Effector memory CD8-positive, alpha-beta T cell (primary cell): ENCODE data around the gene CCR4.
"Not testable (repeated sequence)": the region's sequence is repeated elsewhere in the genome, so short reads cannot be mapped to it uniquely, and the experiment has no call there.

Source experiments
- ATAC-seq: fragments of 150-1000 bp; cut with Tn5 transposase; replicated peaks from 2 replicates; pipeline ENCODE4 v1.10.0; 2021; ENCODE audit warnings: mild to moderate bottlenecking, moderate library complexity
- DNase-seq, 3 experiments: peaks; one replicate each; pipeline ENCODE4 v3.0.0; 2021
- H3K27ac Mint-ChIP-seq, 2 donors: one replicate each; pipeline ENCODE4 v1.8.0; 2022; ENCODE audit warnings: mild to moderate bottlenecking in 2 of 2, mixed read lengths in 2 of 2, moderate library complexity in 2 of 2
- H3K27me3 Mint-ChIP-seq, 2 donors: one replicate each; pipeline ENCODE4 v1.8.0; 2022; ENCODE audit warnings: mixed read lengths in 2 of 2
- H3K36me3 Mint-ChIP-seq: one replicate; pipeline ENCODE4 v1.8.0; 2022; ENCODE audit warnings: mild to moderate bottlenecking, moderate library complexity, mixed read lengths; ENCODE audit not compliant: insufficient read depth
- H3K4me1 Mint-ChIP-seq, 2 donors: one replicate each; pipeline ENCODE4 v1.8.0; 2022; ENCODE audit warnings: low read depth in 2 of 2, mixed read lengths in 2 of 2
- H3K4me3 Mint-ChIP-seq, 2 donors: one replicate each; pipeline ENCODE4 v1.8.0; 2022; ENCODE audit warnings: mild to moderate bottlenecking in 2 of 2, mixed read lengths in 2 of 2, moderate library complexity in 2 of 2
- H3K9me3 Mint-ChIP-seq, 2 donors: one replicate each; pipeline ENCODE4 v1.8.0; 2022; ENCODE audit warnings: mixed read lengths in 2 of 2

The CCR4 gene

GRCh38 chr3:32959371-32959770 lies 7.9 kb downstream of the CCR4 start:
- Mint-ChIP-seq H3K4me1 (peaks cover 15 to 23% of the 10 kb centered on the region in 2 donors), H3K4me3 (no peak overlapping the region), H3K36me3 (peaks cover 8% of the 10 kb centered on the region), H3K9me3 (no peaks in the 10 kb centered on the region), H3K27ac (no peak overlapping the region), H3K27me3 (no peaks in the 10 kb centered on the region)
- no peak for DNase-seq
- ATAC-seq: no peak

GRCh38 chr3:32960404-32961170 lies 9.1 kb downstream of the CCR4 start:
- Mint-ChIP-seq H3K27me3 (no peaks in the 10 kb centered on the region), H3K27ac (peak overlapping the region; percentile 26 to 27), H3K4me3 (peak overlapping the region; percentile 25 to 38), H3K9me3 (peaks cover 0 to 4% of the 10 kb centered on the region in 2 donors), H3K36me3 (peaks cover 8% of the 10 kb centered on the region), H3K4me1 (peaks cover 15 to 23% of the 10 kb centered on the region in 2 donors)
- ATAC-seq (peak; percentile 53), DNase-seq (no peak)

GRCh38 chr3:32961189-32961715 lies 9.8 kb downstream of the CCR4 start:
- ATAC-seq (peak; percentile 74), DNase-seq (peak in 2 of 3 experiments; percentile 6 to 16)
- Mint-ChIP-seq H3K9me3 (peaks cover 0 to 4% of the 10 kb centered on the region in 2 donors), H3K36me3 (peaks cover 8% of the 10 kb centered on the region), H3K27ac (peak overlapping the region; percentile 26 to 27), H3K4me1 (peaks cover 15 to 23% of the 10 kb centered on the region in 2 donors), H3K27me3 (no peaks in the 10 kb centered on the region), H3K4me3 (peak overlapping the region; percentile 25 to 38)

GRCh38 chr3:32963871-32964270 lies 12.4 kb downstream of the CCR4 start:
- peak; percentile 58 for ATAC-seq
- Mint-ChIP-seq H3K9me3 (peaks cover 0 to 4% of the 10 kb centered on the region in 2 donors), H3K27me3 (no peaks in the 10 kb centered on the region), H3K4me3 (no peak overlapping the region), H3K4me1 (peaks cover 19 to 29% of the 10 kb centered on the region in 2 donors), H3K36me3 (no peaks in the 10 kb centered on the region), H3K27ac (no peak overlapping the region)
- no peak for DNase-seq

- H3K4me3 Mint-ChIP-seq, H3K27ac Mint-ChIP-seq, H3K36me3 Mint-ChIP-seq, H3K9me3 Mint-ChIP-seq, DNase-seq, ATAC-seq, H3K27me3 Mint-ChIP-seq: not testable (repeated sequence)
- H3K4me1 Mint-ChIP-seq: peaks cover 17 to 28% of the 10 kb centered on the region in 2 donors
Observed at GRCh38 chr3:32964781-32965180, 13.3 kb downstream of the CCR4 start.

GRCh38 chr3:32965617-32966213 lies 14.3 kb downstream of the CCR4 start:
- not testable (repeated sequence) for H3K27me3 Mint-ChIP-seq, H3K36me3 Mint-ChIP-seq, DNase-seq, H3K27ac Mint-ChIP-seq, ATAC-seq, H3K9me3 Mint-ChIP-seq, H3K4me3 Mint-ChIP-seq
- peaks cover 12 to 19% of the 10 kb centered on the region in 2 donors for H3K4me1 Mint-ChIP-seq

GRCh38 chr3:32966627-32967026 lies 15.2 kb downstream of the CCR4 start:
- H3K4me3 Mint-ChIP-seq, H3K27ac Mint-ChIP-seq, ATAC-seq, H3K27me3 Mint-ChIP-seq, H3K9me3 Mint-ChIP-seq, H3K36me3 Mint-ChIP-seq, DNase-seq: not testable (repeated sequence)
- H3K4me1 Mint-ChIP-seq: peaks cover 4 to 13% of the 10 kb centered on the region in 2 donors

GRCh38 chr3:32968166-32968919 lies 16.9 kb downstream of the CCR4 start:
- H3K27ac Mint-ChIP-seq: no peak overlapping the region
- ATAC-seq (no peak), DNase-seq (no peak)
- H3K4me1 Mint-ChIP-seq: peaks cover 6 to 25% of the 10 kb centered on the region in 2 donors
- H3K27me3 Mint-ChIP-seq: no peaks in the 10 kb centered on the region
- H3K9me3 Mint-ChIP-seq: peaks cover 0 to 4% of the 10 kb centered on the region in 2 donors
- H3K4me3 Mint-ChIP-seq: no peak overlapping the region
- H3K36me3 Mint-ChIP-seq: no peaks in the 10 kb centered on the region

- Mint-ChIP-seq H3K4me3 (no peak overlapping the region), H3K4me1 (peaks cover 13 to 31% of the 10 kb centered on the region in 2 donors), H3K36me3 (no peaks in the 10 kb centered on the region), H3K27me3 (no peaks in the 10 kb centered on the region), H3K27ac (no peak overlapping the region), H3K9me3 (peaks cover 0 to 4% of the 10 kb centered on the region in 2 donors)
- no peak for DNase-seq
- no peak for ATAC-seq
Observed at GRCh38 chr3:32968920-32969389, 17.5 kb downstream of the CCR4 start.

- Mint-ChIP-seq H3K9me3 (peaks cover 0 to 4% of the 10 kb centered on the region in 2 donors), H3K4me3 (no peak overlapping the region), H3K36me3 (no peaks in the 10 kb centered on the region), H3K27me3 (no peaks in the 10 kb centered on the region), H3K27ac (no peak overlapping the region), H3K4me1 (peaks cover 15 to 34% of the 10 kb centered on the region in 2 donors)
- ATAC-seq: no peak
- no peak for DNase-seq
Observed at GRCh38 chr3:32969656-32970055, 18.2 kb downstream of the CCR4 start.

- H3K4me3 Mint-ChIP-seq, DNase-seq, H3K36me3 Mint-ChIP-seq, ATAC-seq, H3K27me3 Mint-ChIP-seq, H3K27ac Mint-ChIP-seq, H3K9me3 Mint-ChIP-seq: not testable (repeated sequence)
- peaks cover 19 to 45% of the 10 kb centered on the region in 2 donors for H3K4me1 Mint-ChIP-seq
Observed at GRCh38 chr3:32971291-32971690, 19.8 kb downstream of the CCR4 start.

GRCh38 chr3:32972482-32973146 lies 21.2 kb downstream of the CCR4 start:
- Mint-ChIP-seq H3K9me3 (no peaks in the 10 kb centered on the region), H3K27me3 (no peaks in the 10 kb centered on the region), H3K36me3 (no peaks in the 10 kb centered on the region), H3K4me1 (peaks cover 19 to 50% of the 10 kb centered on the region in 2 donors), H3K27ac (no peak overlapping the region), H3K4me3 (no peak overlapping the region)
- DNase-seq (no peak), ATAC-seq (no peak)

- DNase-seq (peak in 2 of 3 experiments; percentile 27), ATAC-seq (peak; percentile 89)
- Mint-ChIP-seq H3K9me3 (no peaks in the 10 kb centered on the region), H3K27ac (peak overlapping the region in 1 of 2 donors; percentile 51), H3K36me3 (peaks cover 2% of the 10 kb centered on the region), H3K4me1 (peaks cover 22 to 53% of the 10 kb centered on the region in 2 donors), H3K27me3 (no peaks in the 10 kb centered on the region), H3K4me3 (peak overlapping the region; percentile 34 to 58)
Observed at GRCh38 chr3:32973982-32974381, 22.5 kb downstream of the CCR4 start.
